Mesothelial cell of epicardium (in vitro differentiated cells): ENCODE measurements around the gene ZNF511. TPM values are rescaled to one million over a fixed set of nuclear protein-coding genes. Genes with fewer than 3 reads are reported as not detected.

ENCODE experiments used
- DNase-seq, 2 experiments: peaks; one replicate each; pipeline ENCODE4 v3.0.0; 2021; ENCODE audit warnings: low spot score in 2 of 2; ENCODE audit not compliant: unreplicated experiment in 2 of 2
- H3K27ac Mint-ChIP-seq: 2 replicates; pipeline ENCODE4 v1.8.0; 2021; ENCODE audit warnings: mixed read lengths
- H3K27me3 Mint-ChIP-seq: 2 replicates; pipeline ENCODE4 v1.8.0; 2021; ENCODE audit warnings: low read depth, mixed read lengths
- H3K36me3 Mint-ChIP-seq: 2 replicates; pipeline ENCODE4 v1.8.0; 2021; ENCODE audit warnings: mixed read lengths
- H3K4me1 Mint-ChIP-seq: 2 replicates; pipeline ENCODE4 v1.8.0; 2021; ENCODE audit warnings: mixed read lengths
- H3K4me3 Mint-ChIP-seq: 2 replicates; pipeline ENCODE4 v1.8.0; 2021; ENCODE audit warnings: mild to moderate bottlenecking, moderate library complexity, mixed read lengths
- H3K9me3 Mint-ChIP-seq: 2 replicates; pipeline ENCODE4 v1.8.0; 2021; ENCODE audit warnings: mixed read lengths
- total RNA-seq: library from RNA; stranded (reverse); gene quantifications from 3 replicates; pipeline ENCODE4 v1.2.1, GENCODE V29; 2021
- TF ChIP-seq, protein P1 (sequence below): fragments of 200-600 bp; sonication (generic); IDR thresholded peaks from one replicate; pipeline ENCODE4 v1.5.0; 2021; ENCODE audit warnings: antibody characterized with exemption; ENCODE audit not compliant: unreplicated experiment

Gene ZNF511
- total RNA-seq, 1 donor from 2014 or later = 44.9 TPM

DNA sequence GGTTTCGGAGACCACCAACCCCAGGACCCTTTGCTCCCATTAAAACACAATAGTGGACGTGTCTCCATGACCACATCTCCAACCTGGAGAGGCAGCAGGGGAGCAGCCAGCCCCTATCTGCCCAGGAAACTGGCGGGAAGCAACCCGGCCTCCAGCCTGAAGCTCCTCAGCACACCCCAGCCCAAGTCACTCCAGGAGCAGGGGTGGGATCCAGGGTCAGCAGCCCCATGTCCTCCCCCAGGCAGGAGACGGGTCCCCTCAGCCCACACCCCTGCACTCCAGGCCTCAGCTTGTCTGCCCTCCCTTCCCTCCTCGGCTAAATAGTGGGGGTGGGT, 32.6 kb upstream of the ZNF511 start:
- Mint-ChIP-seq H3K4me3 (peak overlapping the region; percentile 45), H3K27me3 (peaks cover 11% of the 10 kb centered on the region), H3K9me3 (no peaks in the 10 kb centered on the region), H3K36me3 (no peaks in the 10 kb centered on the region), H3K27ac (no peak overlapping the region), H3K4me1 (peaks cover 22% of the 10 kb centered on the region)
- TF ChIP-seq, protein P1, sequence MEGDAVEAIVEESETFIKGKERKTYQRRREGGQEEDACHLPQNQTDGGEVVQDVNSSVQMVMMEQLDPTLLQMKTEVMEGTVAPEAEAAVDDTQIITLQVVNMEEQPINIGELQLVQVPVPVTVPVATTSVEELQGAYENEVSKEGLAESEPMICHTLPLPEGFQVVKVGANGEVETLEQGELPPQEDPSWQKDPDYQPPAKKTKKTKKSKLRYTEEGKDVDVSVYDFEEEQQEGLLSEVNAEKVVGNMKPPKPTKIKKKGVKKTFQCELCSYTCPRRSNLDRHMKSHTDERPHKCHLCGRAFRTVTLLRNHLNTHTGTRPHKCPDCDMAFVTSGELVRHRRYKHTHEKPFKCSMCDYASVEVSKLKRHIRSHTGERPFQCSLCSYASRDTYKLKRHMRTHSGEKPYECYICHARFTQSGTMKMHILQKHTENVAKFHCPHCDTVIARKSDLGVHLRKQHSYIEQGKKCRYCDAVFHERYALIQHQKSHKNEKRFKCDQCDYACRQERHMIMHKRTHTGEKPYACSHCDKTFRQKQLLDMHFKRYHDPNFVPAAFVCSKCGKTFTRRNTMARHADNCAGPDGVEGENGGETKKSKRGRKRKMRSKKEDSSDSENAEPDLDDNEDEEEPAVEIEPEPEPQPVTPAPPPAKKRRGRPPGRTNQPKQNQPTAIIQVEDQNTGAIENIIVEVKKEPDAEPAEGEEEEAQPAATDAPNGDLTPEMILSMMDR = no peak
- no peak for DNase-seq

GRCh38 chr10:133276435-133277201, 32.1 kb upstream of the ZNF511 start, which contains the start of gene ADAM8:
Gene ADAM8 (minus strand): TSS chr10:133276868. CDS start chr10:133276817, 51 bp downstream.
- no peaks in the 10 kb centered on the region for H3K9me3 Mint-ChIP-seq
- DNase-seq = no peak
- peaks cover 22% of the 10 kb centered on the region for H3K4me1 Mint-ChIP-seq
- H3K4me3 Mint-ChIP-seq = peak within 1 kb of the TSS; percentile 45
- H3K27ac Mint-ChIP-seq = no peak within 1 kb of the TSS
- no peaks in the 10 kb centered on the region for H3K36me3 Mint-ChIP-seq
- TF ChIP-seq, protein P1 = no peak
- peaks cover 11% of the 10 kb centered on the region for H3K27me3 Mint-ChIP-seq

DNA sequence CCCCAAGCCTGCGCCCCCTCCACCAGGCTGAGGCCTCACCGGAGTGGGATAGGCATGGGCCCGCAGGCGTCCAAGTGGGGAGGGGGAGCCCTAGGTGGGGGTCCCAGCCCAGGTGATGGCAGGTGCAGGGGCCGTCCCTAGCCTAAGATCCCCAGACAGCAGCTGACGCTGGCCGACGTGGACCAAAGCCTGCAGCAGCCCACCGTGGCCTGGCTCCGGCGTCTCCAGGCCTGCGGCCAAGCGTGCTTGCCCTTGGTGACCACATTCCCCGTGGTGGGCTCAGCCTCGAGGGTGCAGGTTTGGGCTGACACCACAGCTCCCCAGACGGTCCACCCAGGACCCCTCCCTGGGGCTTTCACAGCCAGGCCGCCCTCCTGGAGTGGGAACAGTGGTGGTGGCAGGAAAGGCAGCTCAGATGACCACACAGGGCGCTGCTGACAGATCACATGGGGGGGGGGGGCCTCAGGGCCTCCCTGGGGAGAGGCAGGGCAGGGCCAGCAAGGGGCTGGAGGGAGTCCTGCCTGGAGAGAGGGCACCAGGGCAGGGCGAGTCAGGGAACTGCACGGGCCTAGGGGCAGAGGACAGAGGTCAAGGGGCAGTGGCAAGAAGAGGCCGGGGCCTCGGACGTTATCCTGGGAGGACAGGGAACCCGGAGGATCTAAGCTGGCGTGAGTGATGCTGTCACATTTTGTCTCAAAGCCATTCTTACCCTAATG, 31.3 kb upstream of the ZNF511 start:
- no peak overlapping the region for H3K4me3 Mint-ChIP-seq
- DNase-seq = no peak
- no peak overlapping the region for H3K27ac Mint-ChIP-seq

DNA sequence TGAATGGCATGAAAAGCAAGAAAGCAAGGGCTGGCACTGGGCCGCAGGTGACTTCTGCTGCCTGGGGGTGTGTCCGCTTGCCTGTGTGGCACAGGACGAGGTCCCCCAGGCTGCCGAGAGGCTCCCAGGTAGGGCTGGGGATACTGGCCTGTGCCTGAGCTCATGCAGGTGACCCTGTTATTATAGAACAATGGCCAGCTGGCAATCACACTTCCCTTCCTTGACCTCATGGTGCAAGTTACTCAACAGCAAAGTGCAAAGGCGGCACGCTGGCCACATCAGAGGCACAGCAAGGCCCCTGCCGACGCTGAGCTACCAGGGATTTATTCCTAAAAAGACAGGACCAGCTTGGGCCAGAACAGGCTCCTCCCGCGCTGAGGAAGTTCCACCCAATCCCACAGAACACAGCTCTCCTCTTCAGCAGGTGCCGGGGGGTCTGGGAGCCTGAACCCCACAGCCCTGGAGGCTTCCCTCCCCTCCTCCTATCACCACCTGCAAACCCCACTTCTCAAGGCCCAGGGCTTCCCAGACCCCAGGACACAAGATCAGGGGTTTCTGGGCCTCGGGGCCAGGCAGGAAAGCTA, 30.6 kb upstream of the ZNF511 start:
- TF ChIP-seq, protein P1 = no peak
- no peaks in the 10 kb centered on the region for H3K9me3 Mint-ChIP-seq
- H3K27ac Mint-ChIP-seq = peak overlapping the region; percentile 72
- H3K36me3 Mint-ChIP-seq = peaks cover 7% of the 10 kb centered on the region
- peak overlapping the region; percentile 30 for H3K4me3 Mint-ChIP-seq
- DNase-seq = no peak
- H3K4me1 Mint-ChIP-seq = peaks cover 22% of the 10 kb centered on the region
- peaks cover 11% of the 10 kb centered on the region for H3K27me3 Mint-ChIP-seq

More for the DNA sequence above, 31.3 kb upstream of the ZNF511 start:
- no peaks in the 10 kb centered on the region for H3K9me3 Mint-ChIP-seq
- peaks cover 5% of the 10 kb centered on the region for H3K36me3 Mint-ChIP-seq
- H3K4me1 Mint-ChIP-seq = peaks cover 22% of the 10 kb centered on the region
- TF ChIP-seq, protein P1 = no peak
- peaks cover 11% of the 10 kb centered on the region for H3K27me3 Mint-ChIP-seq

GRCh38 chr10:133278577-133279265, 30.0 kb upstream of the ZNF511 start:
- Mint-ChIP-seq H3K27ac (peak overlapping the region; percentile 72), H3K27me3 (peaks cover 11% of the 10 kb centered on the region), H3K9me3 (no peaks in the 10 kb centered on the region), H3K36me3 (peaks cover 8% of the 10 kb centered on the region), H3K4me1 (peaks cover 22% of the 10 kb centered on the region), H3K4me3 (peak overlapping the region; percentile 30)
- DNase-seq = no peak
- TF ChIP-seq, protein P1 = no peak
